ENCODE results near the gene QRSL1.

- TF ChIP-seq CTCF (conservative IDR thresholded peaks at IDR 0.05; ENCODE audit: low read depth, low read length) (no peak), RCOR1 (IDR thresholded peaks at IDR 0.05; ENCODE audit: insufficient replicate concordance, low read length) (no peak), POLR2A (IDR thresholded peaks at IDR 0.05; ENCODE audit: low read depth, low read length) (no peak), RAD21 (IDR thresholded peaks at IDR 0.05; ENCODE audit: low read length) (no peak)
Measured at GRCh38 chr6:106685833-106686232, 56.5 kb downstream of the QRSL1 start.

Measured in IMR-90 (cell line).